Neural cell (in vitro differentiated cells): ENCODE measurements around the gene CACNA1H. TPM values are rescaled to one million over a fixed set of nuclear protein-coding genes. Genes with fewer than 3 reads are reported as not detected.

Experiments used
- H2AFZ ChIP-seq: fragments of 200-600, 300-800 bp; sonication (generic), shearing (Covaris generic); 2 replicates; pipeline ENCODE4 v1.6.0; 2014; ENCODE audit warnings: low read depth, mild to moderate bottlenecking, antibody characterized with exemption, low read length, moderate library complexity
- H3F3A ChIP-seq: fragments of 200-600 bp; shearing (Covaris generic); 2 replicates; pipeline ENCODE4 v1.6.1; 2016; ENCODE audit warnings: mild to moderate bottlenecking, moderate library complexity, mixed read lengths, antibody characterized with exemption, low read length; ENCODE audit not compliant: insufficient read depth, poor library complexity, severe bottlenecking
- H3K27ac ChIP-seq: fragments of 200-600, 300-800 bp; sonication (generic), shearing (Covaris generic); 2 replicates; pipeline ENCODE4 v1.5.1; 2014; ENCODE audit warnings: mild to moderate bottlenecking, low read length, moderate library complexity
- H3K27me3 ChIP-seq: fragments of 300-800, 200-600 bp; sonication (generic), shearing (Covaris generic); 2 replicates; pipeline ENCODE4 v1.6.0; 2014; ENCODE audit warnings: mild to moderate bottlenecking, low read depth, low read length, moderate library complexity; ENCODE audit not compliant: insufficient read depth
- H3K36me3 ChIP-seq: fragments of 300-800, 200-600 bp; sonication (generic), shearing (Covaris generic); 2 replicates; pipeline ENCODE4 v1.5.1; 2014; ENCODE audit warnings: mild to moderate bottlenecking, antibody characterized with exemption, low read length, moderate library complexity; ENCODE audit not compliant: insufficient read depth
- H3K4me2 ChIP-seq: fragments of 300-800, 200-600 bp; sonication (generic), shearing (Covaris generic); 2 replicates; pipeline ENCODE4 v1.6.0; 2014; ENCODE audit warnings: mild to moderate bottlenecking, low read length
- H3K4me3 ChIP-seq: fragments of 300-800, 200-600 bp; sonication (generic), shearing (Covaris generic); 2 replicates; pipeline ENCODE4 v1.5.1; 2014; ENCODE audit warnings: mild to moderate bottlenecking, low read length, moderate library complexity
- H3K79me2 ChIP-seq: fragments of 200-600 bp; shearing (Covaris generic); replicated peaks from 2 replicates; pipeline ENCODE4 v1.6.0; 2014; ENCODE audit warnings: mild to moderate bottlenecking, low read length, moderate library complexity; ENCODE audit not compliant: insufficient read depth
- H3K9ac ChIP-seq: fragments of 300-800, 200-600 bp; sonication (generic), shearing (Covaris generic); 2 replicates; pipeline ENCODE4 v1.6.1; 2016; ENCODE audit warnings: mild to moderate bottlenecking, low read length, mixed read lengths
- H3K9me2 ChIP-seq: fragments of 200-600 bp; shearing (Covaris generic); 2 replicates; pipeline ENCODE4 v1.6.1; 2016; ENCODE audit warnings: mild to moderate bottlenecking, low read length, mixed read lengths; ENCODE audit not compliant: insufficient read depth
- H3K9me3 ChIP-seq: fragments of 200-600, 300-800 bp; sonication (generic), shearing (Covaris generic); 2 replicates; pipeline ENCODE4 v1.6.1; 2016; ENCODE audit warnings: mild to moderate bottlenecking, mixed run types, low read length, moderate library complexity, mixed read lengths
- H4K20me1 ChIP-seq: fragments of 200-600 bp; shearing (Covaris generic); 2 replicates; pipeline ENCODE4 v1.6.1; 2016; ENCODE audit warnings: mild to moderate bottlenecking, mixed run types; ENCODE audit not compliant: insufficient read depth
- EP300 ChIP-seq: fragments of 450-650 bp; conservative IDR thresholded peaks from 2 replicates; pipeline ENCODE4 v1.6.1; 2014; ENCODE audit warnings: antibody characterized with exemption, mild to moderate bottlenecking, moderate library complexity; ENCODE audit not compliant: poor library complexity, severe bottlenecking
- EZH2 ChIP-seq: fragments of 200-600, 300-800 bp; shearing (Covaris generic), sonication (generic); IDR thresholded peaks from 2 replicates; pipeline ENCODE4 v1.6.1; 2014; ENCODE audit warnings: antibody characterized with exemption, low read length, borderline replicate concordance, mild to moderate bottlenecking; ENCODE audit not compliant: insufficient read depth, poor library complexity, severe bottlenecking
- MXI1 ChIP-seq: fragments of 450-650 bp; conservative IDR thresholded peaks from 2 replicates; pipeline ENCODE4 v1.6.1; 2014; ENCODE audit warnings: antibody characterized with exemption, mild to moderate bottlenecking; ENCODE audit not compliant: poor library complexity, severe bottlenecking
- POLR2AphosphoS5 ChIP-seq: IDR thresholded peaks from 2 replicates; pipeline ENCODE4 v1.6.1; 2012
- RAD21 ChIP-seq: fragments of 450-650 bp; conservative IDR thresholded peaks from 2 replicates; pipeline ENCODE4 v1.6.1; 2014; ENCODE audit warnings: antibody characterized with exemption, mild to moderate bottlenecking, moderate library complexity
- SMC3 ChIP-seq: fragments of 450-650 bp; conservative IDR thresholded peaks from 2 replicates; pipeline ENCODE4 v1.6.1; 2014; ENCODE audit warnings: antibody characterized with exemption, mild to moderate bottlenecking, moderate library complexity; ENCODE audit not compliant: poor library complexity
- TAF1 ChIP-seq: IDR thresholded peaks from 2 replicates; pipeline ENCODE4 v1.6.1; 2012; ENCODE audit warnings: low read depth
- polyA plus RNA-seq: library from polyadenylated mRNA; depleted of rRNA; stranded (reverse); fragments of >200 nt; gene quantifications from 2 replicates; pipeline ENCODE4 v1.2.3, GENCODE V29; 2014
- TF ChIP-seq, protein P1 (sequence below): fragments of 450-650 bp; IDR thresholded peaks from 2 replicates; pipeline ENCODE4 v1.5.1; 2014; ENCODE audit warnings: antibody characterized with exemption, mild to moderate bottlenecking, moderate library complexity; ENCODE audit not compliant: poor library complexity, severe bottlenecking
- TF ChIP-seq, protein P2 (sequence below): IDR thresholded peaks from 2 replicates; pipeline ENCODE4 v1.6.1; 2012; ENCODE audit warnings: borderline replicate concordance

CACNA1H gene
- polyA plus RNA-seq, 1 donor from 2014 or later = 27.7 TPM

DNA sequence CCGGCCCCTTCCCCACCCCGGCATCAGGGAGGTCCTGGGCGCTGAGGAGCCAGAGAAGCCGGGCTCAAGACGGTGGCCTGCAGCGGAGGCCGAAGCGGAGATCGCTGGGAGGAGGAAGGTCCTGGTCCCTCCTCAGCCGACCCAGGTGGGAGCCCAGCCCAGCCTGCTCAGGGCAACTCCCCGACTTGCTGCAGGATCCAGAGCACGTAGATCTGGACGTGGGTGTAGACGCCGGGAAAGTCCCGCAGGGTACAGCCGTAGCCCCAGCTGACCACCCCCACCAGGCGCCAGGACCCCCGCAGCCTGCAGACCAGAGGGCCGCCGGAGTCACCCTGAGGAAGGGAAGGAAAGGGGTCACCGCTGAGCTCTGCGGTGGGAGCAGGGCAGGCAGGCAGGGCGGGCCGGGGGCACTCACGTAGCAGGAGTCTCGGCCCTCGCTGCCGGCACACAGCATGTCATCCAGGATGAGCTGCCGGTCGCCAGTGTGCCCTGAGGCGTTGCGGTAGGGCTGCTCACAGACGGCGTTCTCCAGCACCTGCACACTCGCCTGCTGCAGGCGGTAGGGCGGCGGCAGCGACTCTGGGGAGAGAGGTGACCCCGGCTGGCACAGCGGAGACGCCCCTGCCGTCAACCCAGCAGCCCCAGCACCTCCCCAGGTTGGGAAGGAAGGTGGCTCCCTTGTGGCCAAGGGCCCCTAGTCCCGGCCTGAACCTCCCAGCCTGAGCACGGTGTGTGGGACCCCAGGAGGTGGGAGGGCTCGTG lies 108.4 kb downstream of the CACNA1H start:
- Histone ChIP-seq H3K9ac (no peak overlapping the region), H3K79me2 (no peaks in the 10 kb centered on the region), H4K20me1 (no peaks in the 10 kb centered on the region), H3K4me2 (no peak overlapping the region), H3K27ac (no peak overlapping the region), H3K36me3 (no peaks in the 10 kb centered on the region), H3K27me3 (peaks cover 15% of the 10 kb centered on the region), H3K4me3 (no peak overlapping the region), H3K9me3 (no peaks in the 10 kb centered on the region), H2AFZ (no peak overlapping the region), H3K9me2 (no peaks in the 10 kb centered on the region), H3F3A (no peaks in the 10 kb centered on the region)
- TF ChIP-seq, protein P1, sequence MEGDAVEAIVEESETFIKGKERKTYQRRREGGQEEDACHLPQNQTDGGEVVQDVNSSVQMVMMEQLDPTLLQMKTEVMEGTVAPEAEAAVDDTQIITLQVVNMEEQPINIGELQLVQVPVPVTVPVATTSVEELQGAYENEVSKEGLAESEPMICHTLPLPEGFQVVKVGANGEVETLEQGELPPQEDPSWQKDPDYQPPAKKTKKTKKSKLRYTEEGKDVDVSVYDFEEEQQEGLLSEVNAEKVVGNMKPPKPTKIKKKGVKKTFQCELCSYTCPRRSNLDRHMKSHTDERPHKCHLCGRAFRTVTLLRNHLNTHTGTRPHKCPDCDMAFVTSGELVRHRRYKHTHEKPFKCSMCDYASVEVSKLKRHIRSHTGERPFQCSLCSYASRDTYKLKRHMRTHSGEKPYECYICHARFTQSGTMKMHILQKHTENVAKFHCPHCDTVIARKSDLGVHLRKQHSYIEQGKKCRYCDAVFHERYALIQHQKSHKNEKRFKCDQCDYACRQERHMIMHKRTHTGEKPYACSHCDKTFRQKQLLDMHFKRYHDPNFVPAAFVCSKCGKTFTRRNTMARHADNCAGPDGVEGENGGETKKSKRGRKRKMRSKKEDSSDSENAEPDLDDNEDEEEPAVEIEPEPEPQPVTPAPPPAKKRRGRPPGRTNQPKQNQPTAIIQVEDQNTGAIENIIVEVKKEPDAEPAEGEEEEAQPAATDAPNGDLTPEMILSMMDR = no peak
- TF ChIP-seq SMC3 (no peak), POLR2AphosphoS5 (no peak), EZH2 (no peak), EP300 (no peak), MXI1 (no peak)

DNA sequence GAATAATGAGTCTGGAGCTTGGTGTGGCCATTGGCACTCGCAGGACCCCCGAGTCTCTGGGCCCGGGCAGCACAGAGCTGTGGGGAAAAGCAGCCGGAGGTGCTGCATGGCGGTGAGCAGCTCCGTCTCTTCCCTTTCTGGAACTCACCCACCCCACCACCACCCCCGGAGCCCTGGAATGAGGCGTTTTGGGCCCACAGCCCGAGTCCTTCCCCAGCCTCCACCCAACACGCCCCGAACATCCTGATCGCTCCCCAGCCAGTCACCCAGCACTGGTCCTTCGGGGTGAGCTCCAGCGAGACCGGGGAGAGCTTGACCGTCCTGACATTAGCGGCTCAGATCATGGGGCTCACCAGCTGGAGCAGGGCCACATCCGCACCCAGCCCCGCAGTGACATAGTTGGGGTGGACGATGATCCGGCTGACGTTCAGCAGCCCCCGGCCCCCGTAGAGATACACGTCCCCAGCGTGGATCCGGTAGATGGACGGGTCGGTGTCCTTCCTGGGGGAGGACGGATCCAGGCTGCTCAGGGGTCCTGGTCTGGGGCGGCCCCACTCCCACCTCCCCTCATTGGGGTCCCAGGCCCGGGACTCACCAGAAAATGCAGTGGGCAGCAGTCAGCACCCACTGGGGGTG lies 109.4 kb downstream of the CACNA1H start:
- H3K27me3 ChIP-seq = peaks cover 15% of the 10 kb centered on the region

More for the DNA sequence above, 109.4 kb downstream of the CACNA1H start:
- H4K20me1 ChIP-seq = no peaks in the 10 kb centered on the region
- no peaks in the 10 kb centered on the region for H3K36me3 ChIP-seq
- no peaks in the 10 kb centered on the region for H3K79me2 ChIP-seq
- no peak overlapping the region for H3K27ac ChIP-seq
- H3K4me2 ChIP-seq = no peak overlapping the region
- H3F3A ChIP-seq = no peaks in the 10 kb centered on the region
- H3K9ac ChIP-seq = no peak overlapping the region
- no peaks in the 10 kb centered on the region for H3K9me2 ChIP-seq
- no peak overlapping the region for H2AFZ ChIP-seq
- TF ChIP-seq, protein P1 = no peak
- no peak for TF ChIP-seq POLR2AphosphoS5
- no peak for TF ChIP-seq EZH2
- TF ChIP-seq TAF1 = no peak
- no peak for TF ChIP-seq EP300
- no peak for TF ChIP-seq RAD21
- no peak for TF ChIP-seq MXI1
- TF ChIP-seq, protein P2, sequence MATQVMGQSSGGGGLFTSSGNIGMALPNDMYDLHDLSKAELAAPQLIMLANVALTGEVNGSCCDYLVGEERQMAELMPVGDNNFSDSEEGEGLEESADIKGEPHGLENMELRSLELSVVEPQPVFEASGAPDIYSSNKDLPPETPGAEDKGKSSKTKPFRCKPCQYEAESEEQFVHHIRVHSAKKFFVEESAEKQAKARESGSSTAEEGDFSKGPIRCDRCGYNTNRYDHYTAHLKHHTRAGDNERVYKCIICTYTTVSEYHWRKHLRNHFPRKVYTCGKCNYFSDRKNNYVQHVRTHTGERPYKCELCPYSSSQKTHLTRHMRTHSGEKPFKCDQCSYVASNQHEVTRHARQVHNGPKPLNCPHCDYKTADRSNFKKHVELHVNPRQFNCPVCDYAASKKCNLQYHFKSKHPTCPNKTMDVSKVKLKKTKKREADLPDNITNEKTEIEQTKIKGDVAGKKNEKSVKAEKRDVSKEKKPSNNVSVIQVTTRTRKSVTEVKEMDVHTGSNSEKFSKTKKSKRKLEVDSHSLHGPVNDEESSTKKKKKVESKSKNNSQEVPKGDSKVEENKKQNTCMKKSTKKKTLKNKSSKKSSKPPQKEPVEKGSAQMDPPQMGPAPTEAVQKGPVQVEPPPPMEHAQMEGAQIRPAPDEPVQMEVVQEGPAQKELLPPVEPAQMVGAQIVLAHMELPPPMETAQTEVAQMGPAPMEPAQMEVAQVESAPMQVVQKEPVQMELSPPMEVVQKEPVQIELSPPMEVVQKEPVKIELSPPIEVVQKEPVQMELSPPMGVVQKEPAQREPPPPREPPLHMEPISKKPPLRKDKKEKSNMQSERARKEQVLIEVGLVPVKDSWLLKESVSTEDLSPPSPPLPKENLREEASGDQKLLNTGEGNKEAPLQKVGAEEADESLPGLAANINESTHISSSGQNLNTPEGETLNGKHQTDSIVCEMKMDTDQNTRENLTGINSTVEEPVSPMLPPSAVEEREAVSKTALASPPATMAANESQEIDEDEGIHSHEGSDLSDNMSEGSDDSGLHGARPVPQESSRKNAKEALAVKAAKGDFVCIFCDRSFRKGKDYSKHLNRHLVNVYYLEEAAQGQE = no peak
- TF ChIP-seq SMC3 = no peak
- H3K4me3 ChIP-seq = no peak overlapping the region
- no peaks in the 10 kb centered on the region for H3K9me3 ChIP-seq
